IPS-18a (cell line): ENCODE measurements around the gene ISG20L2.

Experiments
- H3K27ac ChIP-seq: one replicate; pipeline ENCODE4 v1.5.1; 2013; ENCODE audit warnings: low read length
- H3K27me3 ChIP-seq: one replicate; pipeline ENCODE4 v1.6.1; 2013; ENCODE audit warnings: mild to moderate bottlenecking, low read length; ENCODE audit not compliant: control insufficient read depth, insufficient read depth
- H3K36me3 ChIP-seq: one replicate; pipeline ENCODE4 v1.6.1; 2013; ENCODE audit warnings: low read depth, low read length; ENCODE audit not compliant: control insufficient read depth
- H3K4me1 ChIP-seq: one replicate; pipeline ENCODE4 v1.6.1; 2013; ENCODE audit warnings: low read depth, low read length; ENCODE audit not compliant: control insufficient read depth
- H3K4me3 ChIP-seq: one replicate; pipeline ENCODE4 v1.5.1; 2013; ENCODE audit warnings: low read length
- H3K9ac ChIP-seq: one replicate; pipeline ENCODE4 v1.6.1; 2013; ENCODE audit warnings: mild to moderate bottlenecking, low read length, moderate library complexity
- H3K9me3 ChIP-seq: one replicate; pipeline ENCODE4 v1.6.1; 2013; ENCODE audit warnings: low read depth, low read length; ENCODE audit not compliant: control insufficient read depth

The ISG20L2 gene

DNA sequence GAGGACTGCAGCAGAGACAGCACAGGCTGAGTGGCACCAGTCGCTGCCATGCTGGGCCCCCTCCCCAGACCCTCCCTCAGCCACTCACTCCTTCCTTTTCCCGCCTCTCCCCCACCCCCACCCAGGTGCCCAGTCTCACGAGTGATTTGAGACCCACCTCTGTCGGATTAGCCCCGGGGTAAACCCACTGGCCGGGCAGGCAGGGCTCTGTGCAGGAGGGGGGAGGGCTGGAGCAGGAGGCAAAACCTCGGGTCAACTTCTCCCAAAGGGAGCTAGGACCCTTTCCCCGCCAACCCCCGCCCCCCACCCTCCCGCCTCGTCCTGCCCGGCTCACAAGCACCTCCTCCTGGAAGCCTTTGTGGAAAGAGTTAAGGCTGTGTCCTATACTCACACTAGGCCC lies 15.8 kb upstream of the ISG20L2 start:
- no peak overlapping the region for H3K9ac ChIP-seq

DNA sequence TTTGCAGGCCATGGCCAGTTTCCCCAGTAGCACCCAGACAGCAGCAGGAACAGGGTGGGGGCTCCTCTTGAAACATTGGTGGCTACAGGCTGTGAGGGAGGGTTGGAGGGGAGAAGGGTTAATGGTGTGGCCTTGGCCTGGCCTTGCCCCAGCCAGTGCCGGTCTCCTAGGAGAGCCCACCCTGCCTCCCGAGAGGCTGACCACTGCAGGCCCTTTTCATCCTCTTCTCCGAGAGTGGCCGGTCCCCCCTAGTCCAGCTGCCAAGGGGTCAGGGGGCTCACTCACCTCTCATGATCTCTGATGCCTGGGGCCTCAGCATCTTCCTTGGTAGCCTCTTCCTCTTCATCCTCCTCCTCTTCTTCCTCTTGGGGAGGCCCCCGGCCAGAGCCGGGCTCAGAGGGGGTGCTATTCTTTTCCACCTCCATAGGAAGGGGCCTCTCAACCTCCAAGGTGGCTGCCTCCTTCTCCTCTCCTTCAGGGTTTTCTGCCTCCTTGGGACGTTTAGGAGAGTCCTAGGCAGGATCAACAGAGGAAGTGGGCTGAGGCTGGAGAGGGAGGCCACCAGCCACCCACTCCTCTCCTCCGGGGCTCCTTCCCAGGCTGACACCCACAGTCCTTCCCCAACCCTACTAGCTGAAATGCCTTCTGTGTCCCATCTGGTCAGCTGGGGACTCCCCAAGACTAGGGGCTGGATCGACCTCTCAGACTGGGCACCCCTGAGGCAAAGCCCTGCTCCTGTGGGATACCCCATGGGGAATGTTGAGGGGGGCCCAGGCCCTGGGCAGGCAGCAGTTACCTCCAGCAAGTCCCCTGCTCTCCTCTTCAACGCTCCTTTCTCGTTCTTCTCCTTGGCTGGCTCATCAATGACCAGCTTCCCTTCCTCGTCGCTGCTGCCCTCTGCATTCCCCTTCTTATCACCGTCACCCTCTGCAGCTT lies 15.1 kb upstream of the ISG20L2 start:
- H3K36me3 ChIP-seq, result peaks cover 26% of the 10 kb centered on the region
- H3K27ac ChIP-seq, result no peak overlapping the region
- H3K27me3 ChIP-seq, result no peaks in the 10 kb centered on the region
- peaks cover 41% of the 10 kb centered on the region for H3K4me1 ChIP-seq
- no peak overlapping the region for H3K4me3 ChIP-seq
- no peak overlapping the region for H3K9ac ChIP-seq
- no peaks in the 10 kb centered on the region for H3K9me3 ChIP-seq

More for the DNA sequence above, 15.8 kb upstream of the ISG20L2 start:
- Histone ChIP-seq H3K4me1 (peaks cover 48% of the 10 kb centered on the region), H3K27ac (no peak overlapping the region), H3K36me3 (peaks cover 26% of the 10 kb centered on the region), H3K4me3 (no peak overlapping the region), H3K27me3 (no peaks in the 10 kb centered on the region), H3K9me3 (no peaks in the 10 kb centered on the region)

DNA sequence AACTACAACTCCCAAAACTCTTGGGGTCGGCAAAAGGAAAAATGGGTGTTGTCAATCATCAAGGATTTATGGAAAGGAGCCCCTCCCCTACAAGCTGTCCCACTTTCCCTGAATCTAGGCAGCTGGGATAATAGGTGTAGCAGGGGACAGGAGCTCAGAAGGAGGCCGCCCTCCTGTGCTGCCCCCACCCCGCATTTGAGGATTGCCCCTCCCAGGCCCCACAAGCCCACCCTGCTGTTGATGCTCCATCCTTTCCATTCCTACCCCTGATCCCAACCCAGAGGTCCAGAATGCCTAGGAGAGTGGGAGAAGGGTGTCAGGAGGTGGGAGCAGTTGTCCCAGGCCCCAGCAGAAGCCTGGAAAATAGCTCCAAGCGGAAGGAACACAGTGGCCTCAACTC lies 14.2 kb upstream of the ISG20L2 start:
- no peak overlapping the region for H3K9ac ChIP-seq

DNA sequence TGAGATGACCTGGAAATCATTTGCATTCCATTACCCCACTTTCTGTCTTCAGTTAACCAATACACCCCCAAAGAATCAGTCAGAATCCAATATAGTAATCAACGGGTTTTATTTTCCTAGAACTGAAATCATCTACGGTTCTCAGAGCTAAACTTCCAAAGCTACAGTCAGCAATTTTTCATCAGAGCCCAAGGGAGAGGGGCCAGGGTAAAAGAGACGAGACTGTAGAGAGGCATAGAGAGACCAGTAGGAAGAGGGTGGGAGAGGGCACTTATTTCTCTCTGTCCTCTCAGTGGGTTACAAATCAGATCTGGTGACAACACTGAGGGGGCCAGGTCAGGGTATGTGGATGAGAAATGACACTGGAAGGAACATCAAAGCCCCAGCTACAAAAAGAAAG lies 13.5 kb upstream of the ISG20L2 start:
- H3K36me3 ChIP-seq, result peaks cover 26% of the 10 kb centered on the region
- no peaks in the 10 kb centered on the region for H3K27me3 ChIP-seq
- peak overlapping the region; percentile 69 for H3K27ac ChIP-seq
- peaks cover 26% of the 10 kb centered on the region for H3K4me1 ChIP-seq
- no peaks in the 10 kb centered on the region for H3K9me3 ChIP-seq
- peak overlapping the region; percentile 48 for H3K4me3 ChIP-seq
- H3K9ac ChIP-seq, result peak overlapping the region; percentile 39

More for the DNA sequence above, 14.2 kb upstream of the ISG20L2 start:
- Histone ChIP-seq H3K27ac (no peak overlapping the region), H3K9me3 (no peaks in the 10 kb centered on the region), H3K4me1 (peaks cover 33% of the 10 kb centered on the region), H3K27me3 (no peaks in the 10 kb centered on the region), H3K36me3 (peaks cover 26% of the 10 kb centered on the region), H3K4me3 (no peak overlapping the region)

DNA sequence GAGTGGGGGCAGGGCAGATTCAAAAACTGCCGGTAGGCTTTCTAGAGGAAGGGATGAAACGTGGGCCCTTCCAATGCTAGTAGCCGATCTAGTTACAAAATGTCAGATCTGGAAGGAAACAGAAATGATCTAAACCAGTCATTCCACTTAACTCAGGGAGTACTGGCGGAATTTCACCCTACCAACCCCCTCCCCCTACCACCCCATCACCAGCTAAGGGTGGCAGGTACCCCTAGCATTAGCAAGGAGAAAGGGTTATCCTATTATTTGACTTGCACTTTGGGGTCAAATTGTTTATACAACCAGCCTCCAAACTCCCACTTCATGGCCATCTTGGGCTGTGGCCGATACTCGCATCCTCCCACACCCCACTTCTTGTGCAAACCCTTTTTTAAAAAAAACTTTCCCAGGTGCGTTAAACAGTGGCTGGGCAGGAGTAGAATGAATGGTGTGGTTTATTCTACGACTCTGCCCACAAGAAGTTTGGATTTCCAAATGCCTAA lies 13.0 kb upstream of the ISG20L2 start:
- Histone ChIP-seq H3K36me3 (peaks cover 26% of the 10 kb centered on the region), H3K27ac (peak overlapping the region; percentile 69), H3K4me1 (peaks cover 26% of the 10 kb centered on the region), H3K9ac (peak overlapping the region; percentile 39), H3K27me3 (no peaks in the 10 kb centered on the region), H3K9me3 (no peaks in the 10 kb centered on the region), H3K4me3 (peak overlapping the region; percentile 48)

DNA sequence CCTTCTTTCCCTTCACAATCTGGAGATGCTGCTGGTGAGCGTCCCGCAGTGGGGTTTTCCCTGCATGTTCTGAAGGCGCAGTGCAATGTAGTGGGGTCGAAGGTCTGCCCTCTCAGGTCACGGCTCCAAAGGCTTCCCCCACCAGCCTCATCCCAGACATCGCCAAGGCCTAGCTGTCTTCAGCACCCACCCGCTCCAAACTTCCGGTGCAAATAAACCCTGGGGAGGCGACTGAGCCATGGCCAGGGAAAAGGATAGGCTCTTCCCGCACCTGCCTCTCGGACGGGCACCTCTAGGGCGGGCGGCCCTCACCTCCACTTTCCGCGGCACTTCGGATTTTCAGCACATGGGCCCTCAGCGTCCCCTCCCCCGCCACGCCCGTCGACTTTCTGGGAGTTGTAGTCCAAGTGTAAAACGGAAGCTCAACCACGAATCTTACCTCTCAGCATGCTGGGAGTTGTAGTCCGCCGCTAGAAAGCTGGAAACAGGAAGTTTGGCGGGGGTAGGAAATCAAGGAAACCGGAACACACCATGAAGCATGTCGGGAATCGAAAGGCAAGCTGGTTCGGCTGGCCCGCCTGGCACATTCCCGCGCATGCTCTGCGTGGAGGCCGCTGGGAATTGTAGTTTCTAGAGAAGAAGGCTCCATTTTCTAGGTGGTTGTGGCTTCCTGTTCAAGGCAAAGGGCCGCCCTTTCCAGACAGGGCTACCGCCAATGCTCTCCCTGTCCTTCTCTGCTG lies 12.3 kb upstream of the ISG20L2 start, which contains the start of gene MRPL24:
Gene MRPL24, minus strand, starts transcription at position 348 of the 740 bp plus-strand sequence. CDS start 2,384 bp downstream, outside the sequence.
- Histone ChIP-seq H3K4me3 (peak within 1 kb of the TSS; percentile 93), H3K36me3 (peaks cover 26% of the 10 kb centered on the region), H3K9me3 (no peaks in the 10 kb centered on the region), H3K27me3 (no peaks in the 10 kb centered on the region), H3K4me1 (peaks cover 21% of the 10 kb centered on the region), H3K27ac (peak within 1 kb of the TSS; percentile 72), H3K9ac (peak within 1 kb of the TSS; percentile 88)

DNA sequence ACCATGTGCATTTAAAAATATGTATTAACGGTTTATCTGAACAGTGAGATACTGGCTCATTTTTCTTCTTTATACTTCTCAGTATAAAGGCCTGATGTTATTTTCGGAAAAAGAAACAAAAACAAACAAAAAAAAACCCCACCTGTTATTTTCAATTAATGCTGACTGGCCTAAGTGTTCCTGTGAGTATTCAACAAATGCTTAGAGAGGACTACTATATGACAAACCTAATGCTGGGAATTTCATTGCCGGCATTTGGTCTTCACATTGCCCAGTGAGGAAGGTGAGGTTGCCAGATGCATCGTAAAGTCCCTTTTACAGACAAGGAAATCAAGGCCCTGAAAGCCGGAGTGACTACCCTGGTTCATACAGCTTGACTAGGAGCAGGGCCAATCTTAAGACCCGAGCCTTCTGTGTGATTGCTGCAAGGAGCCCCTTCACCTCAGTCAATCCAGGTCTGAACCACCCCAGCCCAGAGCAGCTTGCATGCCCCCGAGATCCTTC lies 11.7 kb upstream of the ISG20L2 start:
- Histone ChIP-seq H3K9ac (peak overlapping the region; percentile 88), H3K4me1 (peaks cover 15% of the 10 kb centered on the region), H3K9me3 (no peaks in the 10 kb centered on the region), H3K27me3 (no peaks in the 10 kb centered on the region), H3K36me3 (peaks cover 26% of the 10 kb centered on the region), H3K27ac (peak overlapping the region; percentile 72), H3K4me3 (peak overlapping the region; percentile 93)

DNA sequence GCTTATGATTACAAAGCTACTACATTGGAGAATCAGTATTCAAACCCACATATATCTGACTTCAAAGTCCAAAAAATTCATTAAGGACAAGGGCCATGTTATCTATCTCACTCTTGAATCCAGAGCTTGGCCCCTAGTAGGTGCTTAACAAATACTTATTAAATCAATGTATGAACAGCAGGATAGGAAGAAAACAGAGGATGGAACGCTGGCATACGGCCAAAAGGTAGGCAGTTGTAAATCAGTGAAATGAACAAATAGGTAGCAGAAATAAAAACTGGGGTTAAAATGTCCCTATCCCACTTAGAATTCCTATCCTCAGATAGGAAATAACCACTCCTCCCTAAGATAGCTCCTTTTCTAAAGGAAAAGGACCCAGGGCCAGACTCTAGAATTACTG lies 10.3 kb upstream of the ISG20L2 start:
- Histone ChIP-seq H3K27me3 (no peaks in the 10 kb centered on the region), H3K4me1 (peaks cover 14% of the 10 kb centered on the region), H3K27ac (no peak overlapping the region), H3K4me3 (no peak overlapping the region), H3K9me3 (no peaks in the 10 kb centered on the region), H3K36me3 (peaks cover 22% of the 10 kb centered on the region), H3K9ac (no peak overlapping the region)

DNA sequence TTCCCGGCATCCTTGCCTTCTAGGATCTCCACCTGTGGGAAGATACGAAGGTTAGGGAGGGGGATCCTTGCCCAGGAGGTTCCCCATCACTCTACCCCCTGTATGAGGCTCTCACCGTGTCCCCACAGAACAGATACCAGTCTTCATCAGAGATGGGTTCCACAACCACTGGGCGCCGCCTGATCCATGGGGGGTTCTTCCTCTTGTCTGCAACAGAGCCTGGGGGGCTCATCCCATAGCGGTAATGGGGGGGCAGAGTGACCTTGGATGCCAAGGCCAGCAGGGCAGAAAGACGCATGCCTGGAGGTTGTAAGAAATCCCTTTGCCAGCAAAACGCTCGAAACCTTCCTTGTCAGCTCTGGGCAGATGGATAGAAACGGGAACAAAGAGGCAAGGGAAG lies 9.8 kb upstream of the ISG20L2 start:
- Histone ChIP-seq H3K27ac (no peak overlapping the region), H3K27me3 (no peaks in the 10 kb centered on the region), H3K4me3 (no peak overlapping the region), H3K4me1 (peaks cover 14% of the 10 kb centered on the region), H3K36me3 (peaks cover 17% of the 10 kb centered on the region), H3K9me3 (no peaks in the 10 kb centered on the region), H3K9ac (no peak overlapping the region)

DNA sequence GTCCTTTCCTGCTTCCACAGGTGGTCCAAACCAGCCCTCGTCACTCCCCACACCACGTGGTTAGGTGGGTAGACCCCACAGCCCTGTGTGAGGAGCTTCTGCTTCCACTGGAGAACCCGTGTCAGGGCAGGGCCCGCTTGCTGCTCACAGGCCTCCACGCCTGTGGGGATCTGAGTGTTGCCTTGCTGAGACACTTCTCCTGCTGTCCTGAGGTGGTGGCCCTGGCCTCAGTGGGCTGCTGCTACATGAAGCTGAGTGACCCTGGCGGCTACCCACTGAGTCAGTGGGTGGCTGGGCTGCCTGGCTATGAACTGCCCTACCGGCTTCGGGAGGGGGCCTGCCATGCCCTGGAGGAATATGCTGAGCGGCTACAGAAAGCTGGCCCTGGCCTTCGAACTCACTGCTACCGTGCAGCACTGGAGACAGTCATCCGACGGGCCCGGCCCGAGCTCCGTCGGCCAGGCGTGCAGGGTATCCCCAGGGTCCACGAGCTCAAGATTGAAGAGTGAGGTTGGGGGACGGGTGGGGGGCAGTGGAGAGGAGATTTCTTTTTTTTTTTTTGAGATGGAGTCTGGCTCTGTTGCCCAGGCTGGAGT lies 5.5 kb upstream of the ISG20L2 start:
- H3K4me1 ChIP-seq, result no peaks in the 10 kb centered on the region
- H3K4me3 ChIP-seq, result no peak overlapping the region
- H3K27me3 ChIP-seq, result no peaks in the 10 kb centered on the region
- H3K27ac ChIP-seq, result no peak overlapping the region
- H3K36me3 ChIP-seq, result peaks cover 3% of the 10 kb centered on the region
- H3K9me3 ChIP-seq, result no peaks in the 10 kb centered on the region
- no peak overlapping the region for H3K9ac ChIP-seq
